GM12874 (cell line): ENCODE data around the gene PCSK6.

ENCODE experiments used
- TF ChIP-seq, protein P1 (sequence below): IDR thresholded peaks from 2 replicates; pipeline ENCODE4 v1.5.1; 2011; ENCODE audit warnings: low read depth, mild to moderate bottlenecking, control low read depth, low read length, moderate library complexity; ENCODE audit not compliant: insufficient read depth

PCSK6 gene

DNA sequence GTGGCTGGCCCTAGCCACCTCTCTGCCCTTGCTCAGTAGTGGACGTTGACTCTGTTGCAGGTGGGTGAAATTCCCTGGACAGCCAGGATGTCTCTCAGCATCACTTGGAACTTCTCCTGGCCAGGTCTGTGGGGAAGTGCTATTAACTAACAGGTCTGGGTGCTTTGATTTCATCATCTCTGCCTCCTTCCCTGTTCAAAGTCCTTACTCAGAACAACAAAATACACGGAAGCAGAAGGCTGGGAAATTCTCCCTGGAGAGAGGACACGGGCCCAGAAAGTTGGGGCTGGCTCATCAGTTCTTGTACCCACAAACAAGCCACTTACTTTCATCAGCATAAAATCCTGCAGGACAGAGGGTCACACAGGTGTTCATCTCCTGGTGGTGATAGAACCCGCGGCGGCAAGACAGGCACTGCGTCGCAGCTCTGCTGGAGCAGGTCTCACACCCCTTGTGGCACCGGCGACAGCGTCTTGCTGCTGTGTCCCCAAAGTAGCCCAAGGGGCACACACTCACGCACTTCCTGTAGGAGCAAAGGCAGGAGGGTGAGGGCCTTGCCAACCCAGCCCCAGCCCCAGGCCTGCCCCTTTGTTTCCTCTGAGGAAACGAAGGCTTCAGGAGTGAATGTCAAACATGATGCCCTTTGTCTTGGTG, 164.9 kb downstream of the PCSK6 start:
- TF ChIP-seq, protein P1, sequence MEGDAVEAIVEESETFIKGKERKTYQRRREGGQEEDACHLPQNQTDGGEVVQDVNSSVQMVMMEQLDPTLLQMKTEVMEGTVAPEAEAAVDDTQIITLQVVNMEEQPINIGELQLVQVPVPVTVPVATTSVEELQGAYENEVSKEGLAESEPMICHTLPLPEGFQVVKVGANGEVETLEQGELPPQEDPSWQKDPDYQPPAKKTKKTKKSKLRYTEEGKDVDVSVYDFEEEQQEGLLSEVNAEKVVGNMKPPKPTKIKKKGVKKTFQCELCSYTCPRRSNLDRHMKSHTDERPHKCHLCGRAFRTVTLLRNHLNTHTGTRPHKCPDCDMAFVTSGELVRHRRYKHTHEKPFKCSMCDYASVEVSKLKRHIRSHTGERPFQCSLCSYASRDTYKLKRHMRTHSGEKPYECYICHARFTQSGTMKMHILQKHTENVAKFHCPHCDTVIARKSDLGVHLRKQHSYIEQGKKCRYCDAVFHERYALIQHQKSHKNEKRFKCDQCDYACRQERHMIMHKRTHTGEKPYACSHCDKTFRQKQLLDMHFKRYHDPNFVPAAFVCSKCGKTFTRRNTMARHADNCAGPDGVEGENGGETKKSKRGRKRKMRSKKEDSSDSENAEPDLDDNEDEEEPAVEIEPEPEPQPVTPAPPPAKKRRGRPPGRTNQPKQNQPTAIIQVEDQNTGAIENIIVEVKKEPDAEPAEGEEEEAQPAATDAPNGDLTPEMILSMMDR = no peak

GRCh38 chr15:101323793-101324523, 165.5 kb downstream of the PCSK6 start:
- TF ChIP-seq, protein P1 = no peak

- TF ChIP-seq, protein P1 = no peak
These were observed 166.5 kb downstream of the PCSK6 start for GRCh38 chr15:101322854-101323477.

GRCh38 chr15:101322016-101322695, 167.4 kb downstream of the PCSK6 start:
- TF ChIP-seq, protein P1 = no peak

DNA sequence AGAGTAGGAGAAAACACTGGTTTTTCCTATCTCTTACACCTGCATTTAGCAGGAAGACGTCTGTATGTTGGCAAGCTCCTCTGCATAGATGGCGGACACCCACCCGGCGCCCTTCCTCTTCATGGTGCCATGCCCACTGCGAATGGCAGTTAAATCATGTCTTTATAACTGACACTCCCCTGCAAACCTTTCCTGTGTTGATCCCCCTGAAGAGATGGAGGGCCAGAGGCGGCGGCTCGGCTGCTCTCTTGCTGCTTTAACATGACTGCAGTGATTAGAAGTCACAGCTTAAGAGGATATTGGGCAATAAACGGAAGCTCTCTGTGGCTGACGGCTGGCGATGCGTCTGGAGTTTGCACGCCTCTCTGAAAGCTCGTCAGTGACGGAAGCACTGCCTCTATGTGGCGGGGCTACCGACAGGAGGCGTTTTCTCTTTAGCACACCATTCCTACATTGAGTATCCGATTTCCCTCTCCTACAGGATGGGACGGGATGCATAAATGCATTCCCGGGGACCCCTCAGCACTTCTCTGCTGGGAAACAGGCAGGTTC, 168.9 kb downstream of the PCSK6 start:
- TF ChIP-seq, protein P1 = 0 out of 2 replicates have a peak, but pooled peaks have one; percentile 3

DNA sequence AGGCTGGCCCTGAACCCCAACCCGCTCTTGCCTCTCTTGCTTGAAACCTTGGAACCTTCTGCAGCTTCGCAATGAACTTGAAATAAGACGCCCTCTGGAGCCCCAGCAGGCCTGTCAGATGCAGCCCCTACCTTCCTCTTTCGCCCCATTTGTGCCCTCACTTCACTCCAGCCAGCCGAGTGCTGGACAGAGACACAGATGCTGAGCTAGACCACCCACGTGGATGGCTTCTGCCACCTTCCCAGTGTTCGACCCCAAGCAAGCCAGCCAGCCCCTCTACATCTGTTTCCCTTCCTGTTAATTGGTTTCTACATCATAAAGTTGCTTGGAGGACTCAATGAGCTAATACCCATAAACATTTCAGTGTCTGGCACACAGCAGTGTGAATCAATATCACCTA, 170.7 kb downstream of the PCSK6 start:
- TF ChIP-seq, protein P1 = no peak
